ENCODE measurements around the gene GPC6.

GRCh38 chr13:93225610-93226009 is 997 bp upstream of the GPC6 start:
- TF ChIP-seq CTCF (IDR thresholded peaks at IDR 0.05; ENCODE audit: low read depth, low read length) (no peak), EZH2phosphoT487 (IDR thresholded peaks at IDR 0.05; ENCODE audit: low read depth) (no peak)
